GM23338 (cell line): Measurements from ENCODE around the gene PSMA8. TPM values are rescaled to one million over a fixed set of nuclear protein-coding genes. Genes with fewer than 3 reads are reported as not detected.
"Not testable (repeated sequence)": the region's sequence is repeated elsewhere in the genome, so short reads cannot be mapped to it uniquely, and the experiment has no call there.

ENCODE experiments used
- ATAC-seq: fragments of 200-7000 bp; cut with Tn5 transposase; 3 replicates; pipeline ENCODE4 v1.9.1; 2020
- DNase-seq: peaks from one replicate; pipeline ENCODE4 v3.0.0-alpha.2; 2015; ENCODE audit warnings: low spot score
- H2AFZ ChIP-seq: fragments of 200-600 bp; sonication (generic); 2 replicates; pipeline ENCODE4 v1.8.0; 2016; ENCODE audit warnings: antibody characterized with exemption, mild to moderate bottlenecking, moderate library complexity
- H3F3A ChIP-seq: fragments of 200-600 bp; sonication (generic); replicated peaks from 2 replicates; pipeline ENCODE4 v1.8.0; 2017; ENCODE audit warnings: antibody characterized with exemption, mixed run types, low read depth
- H3K27ac ChIP-seq: fragments of 200-600 bp; sonication (generic); 2 replicates; pipeline ENCODE4 v1.6.1; 2016; ENCODE audit warnings: low read depth
- H3K27me3 ChIP-seq: fragments of 200-600 bp; sonication (generic); 2 replicates; pipeline ENCODE4 v1.8.0; 2016; ENCODE audit warnings: mild to moderate bottlenecking, mixed run types, moderate library complexity; ENCODE audit not compliant: insufficient read depth
- H3K36me3 ChIP-seq: fragments of 200-600 bp; sonication (generic); 2 replicates; pipeline ENCODE4 v1.8.0; 2016; ENCODE audit warnings: mild to moderate bottlenecking; ENCODE audit not compliant: insufficient read depth
- H3K4me1 ChIP-seq: fragments of 200-600 bp; sonication (generic); 2 replicates; pipeline ENCODE4 v1.8.0; 2016; ENCODE audit warnings: mild to moderate bottlenecking, moderate library complexity; ENCODE audit not compliant: insufficient read depth
- H3K4me2 ChIP-seq: fragments of 200-600 bp; sonication (generic); 2 replicates; pipeline ENCODE4 v1.7.1; 2017; ENCODE audit warnings: mixed run types
- H3K4me3 ChIP-seq: fragments of 200-600 bp; sonication (generic); 2 replicates; pipeline ENCODE4 v1.6.1; 2016; ENCODE audit warnings: mixed run types
- H3K79me2 ChIP-seq: fragments of 200-600 bp; sonication (generic); replicated peaks from 2 replicates; pipeline ENCODE4 v1.8.0; 2017; ENCODE audit warnings: mild to moderate bottlenecking; ENCODE audit not compliant: insufficient read depth
- H3K9me2 ChIP-seq: fragments of 200-600 bp; sonication (generic); 2 replicates; pipeline ENCODE4 v1.8.0; 2017; ENCODE audit not compliant: insufficient read depth
- H4K20me1 ChIP-seq: fragments of 200-600 bp; sonication (generic); replicated peaks from 2 replicates; pipeline ENCODE4 v1.8.0; 2017; ENCODE audit warnings: mild to moderate bottlenecking; ENCODE audit not compliant: insufficient read depth
- H3K27ac Mint-ChIP-seq: 2 replicates; pipeline ENCODE4 v1.8.0; 2020; ENCODE audit warnings: inconsistent platforms, mild to moderate bottlenecking, moderate library complexity, mixed read lengths
- H3K27me3 Mint-ChIP-seq: 3 replicates; pipeline ENCODE4 v1.8.0; 2022; ENCODE audit warnings: low read depth, mild to moderate bottlenecking, moderate library complexity, mixed read lengths, inconsistent platforms; ENCODE audit not compliant: insufficient read depth, poor library complexity
- H3K36me3 Mint-ChIP-seq: 3 replicates; pipeline ENCODE4 v1.8.0; 2021; ENCODE audit warnings: low read depth, mild to moderate bottlenecking, inconsistent platforms, moderate library complexity, mixed read lengths
- H3K4me1 Mint-ChIP-seq: 3 replicates; pipeline ENCODE4 v1.8.0; 2020; ENCODE audit warnings: mild to moderate bottlenecking, inconsistent platforms, mixed read lengths
- H3K4me3 Mint-ChIP-seq: 3 replicates; pipeline ENCODE4 v1.8.0; 2021; ENCODE audit warnings: moderate library complexity, mild to moderate bottlenecking, inconsistent platforms, mixed read lengths
- H3K9me3 Mint-ChIP-seq: 3 replicates; pipeline ENCODE4 v1.8.0; 2020; ENCODE audit warnings: moderate library complexity, mild to moderate bottlenecking, inconsistent platforms, mixed read lengths
- CREB1 ChIP-seq: fragments of 250-450 bp; sonication (Bioruptor Pico); IDR thresholded peaks from 2 replicates; pipeline ENCODE4 v1.5.0; 2020; ENCODE audit warnings: low read depth, mild to moderate bottlenecking, moderate library complexity
- EZH2phosphoT487 ChIP-seq: fragments of 200-600 bp; sonication (generic); IDR thresholded peaks from one replicate; pipeline ENCODE4 v1.8.1; 2018; ENCODE audit warnings: antibody characterized with exemption; ENCODE audit not compliant: unreplicated experiment
- STAT1 ChIP-seq: IDR thresholded peaks from one replicate; pipeline ENCODE4 v1.6.1; 2016; ENCODE audit warnings: antibody characterized with exemption; ENCODE audit not compliant: unreplicated experiment
- ZNF114 ChIP-seq: fragments of 250-450 bp; sonication (Bioruptor Pico); IDR thresholded peaks from 2 replicates; pipeline ENCODE4 v1.5.0; 2020; ENCODE audit warnings: mild to moderate bottlenecking, moderate library complexity
- polyA plus RNA-seq: library from polyadenylated mRNA; unstranded; fragments of >200 nt; fragmentation: Nextera tagmentation; extraction: Ambion mirVana; gene quantifications from 2 replicates; pipeline ENCODE4 v1.2.1, GENCODE V29; 2016
- total RNA-seq: library from RNA; depleted of rRNA; stranded (reverse); fragments of >200 nt; shearing (Covaris generic); gene quantifications from 2 replicates; pipeline ENCODE4 v1.2.3, GENCODE V29; 2014
- TF ChIP-seq, protein P1 (sequence below), 2 experiments: fragments of 200-600 bp in 1 of 2; sonication (generic) in 1 of 2; conservative IDR thresholded peaks; 2 replicates each; pipeline versions ENCODE4 v1.5.1 to v1.6.1; 2016 to 2017; ENCODE audit warnings: antibody characterized with exemption in 2 of 2, low read depth in 2 of 2, mild to moderate bottlenecking in 2 of 2, moderate library complexity in 1 of 2
- TF ChIP-seq, protein P2 (sequence below): fragments of 250-450 bp; sonication (Bioruptor Pico); IDR thresholded peaks from 2 replicates; pipeline ENCODE4 v1.5.0; 2020; ENCODE audit warnings: mild to moderate bottlenecking, moderate library complexity

PSMA8 gene
- total and polyA plus RNA-seq, 2 experiments from 2014 or later: not detected

DNA sequence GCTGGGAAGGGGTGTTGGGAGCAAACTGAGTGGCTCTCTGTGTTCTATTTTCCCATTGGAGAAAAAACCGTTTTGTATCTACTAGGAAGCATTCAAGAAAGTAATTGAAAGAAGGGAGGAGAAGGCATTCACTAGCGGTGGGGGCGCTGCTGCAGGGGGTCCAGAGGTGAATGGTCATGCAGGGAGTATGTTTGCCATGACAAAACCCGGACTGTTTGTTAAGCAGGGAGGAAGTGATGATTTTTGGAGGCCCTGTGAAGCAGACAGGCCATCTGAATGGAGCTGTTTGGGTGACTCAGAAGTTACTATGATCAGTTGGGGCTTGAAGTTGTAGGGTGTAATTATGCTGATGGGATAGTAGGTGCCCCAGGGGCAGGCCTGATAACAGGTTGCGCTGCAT lies 99.5 kb downstream of the PSMA8 start:
- H3K9me3 Mint-ChIP-seq: peaks cover 15% of the 10 kb centered on the region
- ATAC-seq (peak; percentile 40; the same call in 2 of the 3 replicates), DNase-seq (peak; percentile 33)
- peaks cover 44% of the 10 kb centered on the region for H3K36me3 Mint-ChIP-seq
- H4K20me1 ChIP-seq: peaks cover 13% of the 10 kb centered on the region
- peaks cover 100% of the 10 kb centered on the region for H3K79me2 ChIP-seq
- H3K27ac Mint-ChIP-seq: peak overlapping the region; percentile 79
- peak overlapping the region; percentile 53 for H3K4me2 ChIP-seq
- peaks cover 75% of the 10 kb centered on the region for H3K4me1 Mint-ChIP-seq
- peaks cover 4% of the 10 kb centered on the region; the same call in 1 of the 2 replicates for H3K9me2 ChIP-seq
- peak overlapping the region; percentile 49 for H3K4me3 Mint-ChIP-seq
- H3F3A ChIP-seq: 0 out of 2 replicates have a peak, but pooled peaks cover 4% of the 10 kb centered on the region
- 0 out of 2 replicates have a peak overlapping the region, but pooled peaks have one; percentile 26 for H3K4me3 ChIP-seq
- H3K27me3 ChIP-seq: no peaks in the 10 kb centered on the region
- H3K27ac ChIP-seq: peak overlapping the region; percentile 66; the same call in 1 of the 2 replicates
- H3K27me3 Mint-ChIP-seq: no peaks in the 10 kb centered on the region
- no peaks in the 10 kb centered on the region for H3K36me3 ChIP-seq
- peaks cover 54% of the 10 kb centered on the region for H3K4me1 ChIP-seq
- H2AFZ ChIP-seq: no peak overlapping the region
- TF ChIP-seq, protein P1, sequence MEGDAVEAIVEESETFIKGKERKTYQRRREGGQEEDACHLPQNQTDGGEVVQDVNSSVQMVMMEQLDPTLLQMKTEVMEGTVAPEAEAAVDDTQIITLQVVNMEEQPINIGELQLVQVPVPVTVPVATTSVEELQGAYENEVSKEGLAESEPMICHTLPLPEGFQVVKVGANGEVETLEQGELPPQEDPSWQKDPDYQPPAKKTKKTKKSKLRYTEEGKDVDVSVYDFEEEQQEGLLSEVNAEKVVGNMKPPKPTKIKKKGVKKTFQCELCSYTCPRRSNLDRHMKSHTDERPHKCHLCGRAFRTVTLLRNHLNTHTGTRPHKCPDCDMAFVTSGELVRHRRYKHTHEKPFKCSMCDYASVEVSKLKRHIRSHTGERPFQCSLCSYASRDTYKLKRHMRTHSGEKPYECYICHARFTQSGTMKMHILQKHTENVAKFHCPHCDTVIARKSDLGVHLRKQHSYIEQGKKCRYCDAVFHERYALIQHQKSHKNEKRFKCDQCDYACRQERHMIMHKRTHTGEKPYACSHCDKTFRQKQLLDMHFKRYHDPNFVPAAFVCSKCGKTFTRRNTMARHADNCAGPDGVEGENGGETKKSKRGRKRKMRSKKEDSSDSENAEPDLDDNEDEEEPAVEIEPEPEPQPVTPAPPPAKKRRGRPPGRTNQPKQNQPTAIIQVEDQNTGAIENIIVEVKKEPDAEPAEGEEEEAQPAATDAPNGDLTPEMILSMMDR (conservative IDR thresholded peaks at IDR 0.05; ENCODE audit: low read depth in 2 of 2): no peak
- TF ChIP-seq CREB1 (no peak), STAT1 (no peak), EZH2phosphoT487 (no peak), ZNF114 (peak; percentile 47; the same call in 1 of the 2 replicates)
- TF ChIP-seq, protein P2, sequence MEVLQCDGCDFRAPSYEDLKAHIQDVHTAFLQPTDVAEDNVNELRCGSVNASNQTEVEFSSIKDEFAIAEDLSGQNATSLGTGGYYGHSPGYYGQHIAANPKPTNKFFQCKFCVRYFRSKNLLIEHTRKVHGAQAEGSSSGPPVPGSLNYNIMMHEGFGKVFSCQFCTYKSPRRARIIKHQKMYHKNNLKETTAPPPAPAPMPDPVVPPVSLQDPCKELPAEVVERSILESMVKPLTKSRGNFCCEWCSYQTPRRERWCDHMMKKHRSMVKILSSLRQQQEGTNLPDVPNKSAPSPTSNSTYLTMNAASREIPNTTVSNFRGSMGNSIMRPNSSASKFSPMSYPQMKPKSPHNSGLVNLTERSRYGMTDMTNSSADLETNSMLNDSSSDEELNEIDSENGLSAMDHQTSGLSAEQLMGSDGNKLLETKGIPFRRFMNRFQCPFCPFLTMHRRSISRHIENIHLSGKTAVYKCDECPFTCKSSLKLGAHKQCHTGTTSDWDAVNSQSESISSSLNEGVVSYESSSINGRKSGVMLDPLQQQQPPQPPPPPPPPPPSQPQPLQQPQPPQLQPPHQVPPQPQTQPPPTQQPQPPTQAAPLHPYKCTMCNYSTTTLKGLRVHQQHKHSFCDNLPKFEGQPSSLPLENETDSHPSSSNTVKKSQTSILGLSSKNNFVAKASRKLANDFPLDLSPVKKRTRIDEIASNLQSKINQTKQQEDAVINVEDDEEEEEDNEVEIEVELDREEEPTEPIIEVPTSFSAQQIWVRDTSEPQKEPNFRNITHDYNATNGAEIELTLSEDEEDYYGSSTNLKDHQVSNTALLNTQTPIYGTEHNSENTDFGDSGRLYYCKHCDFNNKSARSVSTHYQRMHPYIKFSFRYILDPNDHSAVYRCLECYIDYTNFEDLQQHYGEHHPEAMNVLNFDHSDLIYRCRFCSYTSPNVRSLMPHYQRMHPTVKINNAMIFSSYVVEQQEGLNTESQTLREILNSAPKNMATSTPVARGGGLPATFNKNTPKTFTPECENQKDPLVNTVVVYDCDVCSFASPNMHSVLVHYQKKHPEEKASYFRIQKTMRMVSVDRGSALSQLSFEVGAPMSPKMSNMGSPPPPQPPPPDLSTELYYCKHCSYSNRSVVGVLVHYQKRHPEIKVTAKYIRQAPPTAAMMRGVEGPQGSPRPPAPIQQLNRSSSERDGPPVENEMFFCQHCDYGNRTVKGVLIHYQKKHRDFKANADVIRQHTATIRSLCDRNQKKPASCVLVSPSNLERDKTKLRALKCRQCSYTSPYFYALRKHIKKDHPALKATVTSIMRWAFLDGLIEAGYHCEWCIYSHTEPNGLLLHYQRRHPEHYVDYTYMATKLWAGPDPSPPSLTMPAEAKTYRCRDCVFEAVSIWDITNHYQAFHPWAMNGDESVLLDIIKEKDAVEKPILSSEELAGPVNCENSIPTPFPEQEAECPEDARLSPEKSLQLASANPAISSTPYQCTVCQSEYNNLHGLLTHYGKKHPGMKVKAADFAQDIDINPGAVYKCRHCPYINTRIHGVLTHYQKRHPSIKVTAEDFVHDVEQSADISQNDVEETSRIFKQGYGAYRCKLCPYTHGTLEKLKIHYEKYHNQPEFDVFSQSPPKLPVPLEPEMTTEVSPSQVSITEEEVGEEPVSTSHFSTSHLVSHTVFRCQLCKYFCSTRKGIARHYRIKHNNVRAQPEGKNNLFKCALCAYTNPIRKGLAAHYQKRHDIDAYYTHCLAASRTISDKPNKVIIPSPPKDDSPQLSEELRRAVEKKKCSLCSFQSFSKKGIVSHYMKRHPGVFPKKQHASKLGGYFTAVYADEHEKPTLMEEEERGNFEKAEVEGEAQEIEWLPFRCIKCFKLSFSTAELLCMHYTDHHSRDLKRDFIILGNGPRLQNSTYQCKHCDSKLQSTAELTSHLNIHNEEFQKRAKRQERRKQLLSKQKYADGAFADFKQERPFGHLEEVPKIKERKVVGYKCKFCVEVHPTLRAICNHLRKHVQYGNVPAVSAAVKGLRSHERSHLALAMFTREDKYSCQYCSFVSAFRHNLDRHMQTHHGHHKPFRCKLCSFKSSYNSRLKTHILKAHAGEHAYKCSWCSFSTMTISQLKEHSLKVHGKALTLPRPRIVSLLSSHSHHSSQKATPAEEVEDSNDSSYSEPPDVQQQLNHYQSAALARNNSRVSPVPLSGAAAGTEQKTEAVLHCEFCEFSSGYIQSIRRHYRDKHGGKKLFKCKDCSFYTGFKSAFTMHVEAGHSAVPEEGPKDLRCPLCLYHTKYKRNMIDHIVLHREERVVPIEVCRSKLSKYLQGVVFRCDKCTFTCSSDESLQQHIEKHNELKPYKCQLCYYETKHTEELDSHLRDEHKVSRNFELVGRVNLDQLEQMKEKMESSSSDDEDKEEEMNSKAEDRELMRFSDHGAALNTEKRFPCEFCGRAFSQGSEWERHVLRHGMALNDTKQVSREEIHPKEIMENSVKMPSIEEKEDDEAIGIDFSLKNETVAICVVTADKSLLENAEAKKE: peak; percentile 88

DNA sequence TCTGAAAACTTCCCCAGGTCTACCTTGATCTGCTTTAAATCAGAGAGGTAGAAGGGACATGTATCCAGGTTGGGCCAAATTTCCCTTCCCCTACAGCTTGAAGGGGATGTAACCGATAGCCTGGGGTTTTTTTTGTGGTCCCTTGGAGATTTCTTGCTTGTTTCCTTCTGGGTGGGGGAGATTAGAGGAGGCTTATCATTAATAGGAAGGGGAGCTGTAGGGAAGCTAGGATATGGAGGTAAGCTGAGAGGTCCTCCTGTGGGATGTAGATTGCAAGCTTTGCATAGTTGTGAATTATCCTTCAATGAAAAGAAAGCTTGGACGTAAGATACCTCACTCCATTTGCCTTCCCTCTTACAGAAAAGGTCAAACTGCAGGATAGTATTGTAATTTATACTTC lies 103.7 kb downstream of the PSMA8 start:
- H3K4me3 Mint-ChIP-seq, H3K9me2 ChIP-seq, ATAC-seq, DNase-seq, H3K27me3 Mint-ChIP-seq, H2AFZ ChIP-seq, H3K4me3 ChIP-seq, H3K36me3 ChIP-seq, H3K27ac ChIP-seq, H3K27ac Mint-ChIP-seq, H3F3A ChIP-seq, H3K27me3 ChIP-seq, H4K20me1 ChIP-seq: not testable (repeated sequence)
- H3K36me3 Mint-ChIP-seq: peaks cover 60% of the 10 kb centered on the region
- Histone ChIP-seq H3K79me2 (peaks cover 100% of the 10 kb centered on the region), H3K4me1 (peaks cover 45% of the 10 kb centered on the region), H3K4me2 (peak overlapping the region; percentile 60)
- H3K9me3 Mint-ChIP-seq: peaks cover 41% of the 10 kb centered on the region
- H3K4me1 Mint-ChIP-seq: peaks cover 53% of the 10 kb centered on the region

DNA sequence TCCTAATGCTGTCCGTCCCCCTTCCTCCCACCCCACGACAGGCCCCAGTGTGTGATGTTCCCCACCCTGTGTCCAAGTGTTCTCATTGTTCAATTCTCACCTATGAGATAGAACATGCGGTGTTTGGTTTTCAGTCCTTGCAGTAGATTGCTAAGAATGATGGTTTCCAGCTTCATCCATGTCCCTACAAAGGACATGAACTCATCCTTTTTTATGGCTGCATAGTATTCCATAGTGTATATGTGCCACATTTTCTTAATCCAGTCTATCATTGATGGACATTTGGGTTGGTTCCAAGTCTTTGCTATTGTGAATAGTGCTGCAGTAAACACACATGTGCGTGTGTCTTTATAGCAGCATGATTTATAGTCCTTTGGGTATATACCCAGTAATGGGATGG lies 105.0 kb downstream of the PSMA8 start:
- not testable (repeated sequence) for H3K27ac Mint-ChIP-seq, H3K4me3 ChIP-seq, H4K20me1 ChIP-seq, H3K4me3 Mint-ChIP-seq, ATAC-seq, H3K27me3 Mint-ChIP-seq, H3K4me2 ChIP-seq, H3K27me3 ChIP-seq, H2AFZ ChIP-seq, H3K27ac ChIP-seq, H3K9me2 ChIP-seq, DNase-seq, H3K36me3 ChIP-seq, H3F3A ChIP-seq
- Mint-ChIP-seq H3K9me3 (peaks cover 50% of the 10 kb centered on the region), H3K4me1 (peaks cover 41% of the 10 kb centered on the region), H3K36me3 (peaks cover 67% of the 10 kb centered on the region)
- Histone ChIP-seq H3K4me1 (peaks cover 32% of the 10 kb centered on the region), H3K79me2 (peaks cover 100% of the 10 kb centered on the region)
